ENCODE measurements around the gene ULK4.

ULK4 gene

GRCh38 chr3:41599127-41599484 lies 362.8 kb downstream of the ULK4 start:
- no peak overlapping the region for H3K27ac ChIP-seq (ENCODE audit: low read depth, low read length)
- H2BK15ac ChIP-seq (replicated peaks; ENCODE audit: low read depth), result no peak overlapping the region
- no peaks in the 10 kb centered on the region for H3K4me1 ChIP-seq (ENCODE audit: control insufficient read depth, low read depth, low read length)
- no peak overlapping the region for H3K56ac ChIP-seq (ENCODE audit: low read length)
- no peaks in the 10 kb centered on the region for H3K79me2 ChIP-seq (ENCODE audit: control insufficient read depth, insufficient read depth, low read length)
- no peak for DNase-seq
- no peak overlapping the region for H3K23ac ChIP-seq (ENCODE audit: low read length)
- H4K5ac ChIP-seq (ENCODE audit: low read length), result no peak overlapping the region
- no peak overlapping the region for H2AK5ac ChIP-seq (ENCODE audit: low read length)
- no peak overlapping the region for H3K4me3 ChIP-seq (ENCODE audit: low read length)
- no peaks in the 10 kb centered on the region for H3K36me3 ChIP-seq (ENCODE audit: control insufficient read depth, insufficient read depth, low read length)
- WGBS (ENCODE audit: extremely low coverage, insufficient coverage, low lambda C conversion rate), result no CpG with 5 or more reads among the region's 1 CpG
- H3K4ac ChIP-seq (ENCODE audit: low read depth, low read length), result no peak overlapping the region
- no peaks in the 10 kb centered on the region for H3K27me3 ChIP-seq (ENCODE audit: insufficient read depth, low read length, poor library complexity)
- H3K9ac ChIP-seq (ENCODE audit: low read length), result no peak overlapping the region
- H3K79me1 ChIP-seq (ENCODE audit: low read length), result no peaks in the 10 kb centered on the region
- no peak overlapping the region for H4K8ac ChIP-seq (ENCODE audit: low read depth, low read length)
- H2BK120ac ChIP-seq (ENCODE audit: low read depth, low read length), result no peak overlapping the region
- no peak overlapping the region for H2BK5ac ChIP-seq (ENCODE audit: low read length)
- H3K4me2 ChIP-seq (ENCODE audit: low read length), result no peak overlapping the region
- H3K18ac ChIP-seq (ENCODE audit: low read length), result no peak overlapping the region

- H2BK15ac ChIP-seq (replicated peaks; ENCODE audit: low read depth), result no peak overlapping the region
- no peak overlapping the region for H3K9ac ChIP-seq (ENCODE audit: low read length)
- H3K56ac ChIP-seq (ENCODE audit: low read length), result no peak overlapping the region
- H2BK5ac ChIP-seq (ENCODE audit: low read length), result no peak overlapping the region
- H3K4me2 ChIP-seq (ENCODE audit: low read length), result no peak overlapping the region
- H2AK5ac ChIP-seq (ENCODE audit: low read length), result no peak overlapping the region
- no peaks in the 10 kb centered on the region for H3K27me3 ChIP-seq (ENCODE audit: insufficient read depth, low read length, poor library complexity)
- H3K4me3 ChIP-seq (ENCODE audit: low read length), result no peak overlapping the region
- H3K36me3 ChIP-seq (ENCODE audit: control insufficient read depth, insufficient read depth, low read length), result no peaks in the 10 kb centered on the region
- no peak overlapping the region for H3K4ac ChIP-seq (ENCODE audit: low read depth, low read length)
- H4K8ac ChIP-seq (ENCODE audit: low read depth, low read length), result no peak overlapping the region
- no peak overlapping the region for H4K5ac ChIP-seq (ENCODE audit: low read length)
- H3K18ac ChIP-seq (ENCODE audit: low read length), result no peak overlapping the region
- no peak overlapping the region for H3K27ac ChIP-seq (ENCODE audit: low read depth, low read length)
- no peak overlapping the region for H2BK120ac ChIP-seq (ENCODE audit: low read depth, low read length)
- no peaks in the 10 kb centered on the region for H3K4me1 ChIP-seq (ENCODE audit: control insufficient read depth, low read depth, low read length)
- H3K23ac ChIP-seq (ENCODE audit: low read length), result no peak overlapping the region
- H3K79me2 ChIP-seq (ENCODE audit: control insufficient read depth, insufficient read depth, low read length), result no peaks in the 10 kb centered on the region
- no peaks in the 10 kb centered on the region for H3K79me1 ChIP-seq (ENCODE audit: low read length)
- WGBS (ENCODE audit: extremely low coverage, insufficient coverage, low lambda C conversion rate), result no CpG with 5 or more reads among the region's 8 CpGs
- no peak for DNase-seq
These were observed 363.3 kb downstream of the ULK4 start for GRCh38 chr3:41598402-41599126.

DNA sequence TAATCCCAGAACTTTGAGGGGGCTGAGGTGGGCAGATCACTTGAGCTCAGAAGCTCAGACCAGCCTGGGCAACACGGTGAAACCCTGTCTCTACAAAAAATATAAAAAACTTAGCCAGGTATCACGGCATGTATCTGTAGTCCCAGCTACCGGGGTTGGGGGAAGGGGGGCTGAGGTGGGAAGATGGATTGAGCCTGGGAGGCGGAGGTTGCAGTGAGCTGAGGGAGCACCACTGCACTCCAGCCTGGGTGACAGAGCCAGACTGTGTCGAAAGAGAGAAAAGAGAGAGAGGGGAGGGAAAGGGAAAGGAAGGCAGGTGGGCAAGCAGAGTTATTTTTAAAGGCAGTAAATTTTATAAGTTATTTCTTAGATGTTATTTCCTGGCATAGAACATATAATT lies 368.1 kb downstream of the ULK4 start:
- no peak overlapping the region for H3K23ac ChIP-seq (ENCODE audit: low read length)
- H2AK5ac ChIP-seq (ENCODE audit: low read length), result no peak overlapping the region
- H3K4ac ChIP-seq (ENCODE audit: low read depth, low read length), result no peak overlapping the region
- no peak overlapping the region for H3K56ac ChIP-seq (ENCODE audit: low read length)
- no peak overlapping the region for H3K4me2 ChIP-seq (ENCODE audit: low read length)
- no peaks in the 10 kb centered on the region for H3K4me1 ChIP-seq (ENCODE audit: control insufficient read depth, low read depth, low read length)
- no peaks in the 10 kb centered on the region for H3K79me2 ChIP-seq (ENCODE audit: control insufficient read depth, insufficient read depth, low read length)
- H3K27ac ChIP-seq (ENCODE audit: low read depth, low read length), result no peak overlapping the region
- no peak overlapping the region for H4K5ac ChIP-seq (ENCODE audit: low read length)
- WGBS (ENCODE audit: extremely low coverage, insufficient coverage, low lambda C conversion rate), result no CpG with 5 or more reads among the region's 5 CpGs
- H3K79me1 ChIP-seq (ENCODE audit: low read length), result no peaks in the 10 kb centered on the region
- no peak overlapping the region for H3K4me3 ChIP-seq (ENCODE audit: low read length)
- H4K8ac ChIP-seq (ENCODE audit: low read depth, low read length), result no peak overlapping the region
- no peak overlapping the region for H2BK120ac ChIP-seq (ENCODE audit: low read depth, low read length)
- no peak overlapping the region for H3K9ac ChIP-seq (ENCODE audit: low read length)
- H2BK15ac ChIP-seq (replicated peaks; ENCODE audit: low read depth), result no peak overlapping the region
- DNase-seq, result no peak
- H3K27me3 ChIP-seq (ENCODE audit: insufficient read depth, low read length, poor library complexity), result no peaks in the 10 kb centered on the region
- no peak overlapping the region for H3K18ac ChIP-seq (ENCODE audit: low read length)
- no peak overlapping the region for H2BK5ac ChIP-seq (ENCODE audit: low read length)
- no peaks in the 10 kb centered on the region for H3K36me3 ChIP-seq (ENCODE audit: control insufficient read depth, insufficient read depth, low read length)

DNA sequence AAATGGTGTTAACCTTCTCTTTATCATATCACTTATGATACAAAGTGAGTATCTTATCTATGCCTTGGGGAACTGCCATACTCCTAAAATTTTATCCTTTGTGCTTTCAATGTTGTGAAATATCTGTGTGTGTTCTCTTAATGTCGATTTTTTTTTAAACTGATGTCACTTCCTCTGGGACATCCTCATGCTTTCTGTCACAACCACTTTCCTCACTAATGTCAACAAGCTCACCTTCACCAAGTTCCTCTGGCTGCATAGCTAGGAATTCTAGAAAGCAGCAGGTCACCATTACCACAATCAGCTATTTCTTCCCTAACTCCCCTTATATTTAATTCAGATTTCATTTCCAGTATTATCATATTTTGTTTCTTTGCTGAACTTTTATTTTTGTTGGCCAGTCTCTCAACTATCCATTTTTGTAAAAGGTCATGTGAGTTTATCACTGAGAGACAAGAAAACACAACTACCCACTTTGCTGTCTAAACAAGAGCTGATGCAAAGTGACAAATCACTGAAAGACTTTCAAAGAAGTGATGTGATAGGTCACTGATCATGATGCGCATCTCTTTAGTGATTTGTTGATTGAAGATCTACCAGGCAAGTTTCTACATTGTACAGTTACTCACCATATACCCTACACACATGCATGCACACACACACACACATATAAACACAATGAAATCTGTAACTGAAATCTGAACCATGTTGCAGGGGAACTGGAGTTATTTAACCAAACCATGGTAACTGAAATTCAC lies 369.0 kb downstream of the ULK4 start:
- no peak overlapping the region for H4K8ac ChIP-seq (ENCODE audit: low read depth, low read length)
- H3K27ac ChIP-seq (ENCODE audit: low read depth, low read length), result no peak overlapping the region
- no peaks in the 10 kb centered on the region for H3K79me2 ChIP-seq (ENCODE audit: control insufficient read depth, insufficient read depth, low read length)
- no peaks in the 10 kb centered on the region for H3K79me1 ChIP-seq (ENCODE audit: low read length)
- H3K4me1 ChIP-seq (ENCODE audit: control insufficient read depth, low read depth, low read length), result no peaks in the 10 kb centered on the region
- no peak overlapping the region for H2BK120ac ChIP-seq (ENCODE audit: low read depth, low read length)
- H3K4me3 ChIP-seq (ENCODE audit: low read length), result no peak overlapping the region
- H3K4ac ChIP-seq (ENCODE audit: low read depth, low read length), result no peak overlapping the region
- no peak overlapping the region for H2BK5ac ChIP-seq (ENCODE audit: low read length)
- peak; percentile 14 for DNase-seq
- H3K23ac ChIP-seq (ENCODE audit: low read length), result no peak overlapping the region
- no peak overlapping the region for H2BK15ac ChIP-seq (replicated peaks; ENCODE audit: low read depth)
- H3K18ac ChIP-seq (ENCODE audit: low read length), result no peak overlapping the region
- no peaks in the 10 kb centered on the region for H3K36me3 ChIP-seq (ENCODE audit: control insufficient read depth, insufficient read depth, low read length)
- no peaks in the 10 kb centered on the region for H3K27me3 ChIP-seq (ENCODE audit: insufficient read depth, low read length, poor library complexity)
- no peak overlapping the region for H4K5ac ChIP-seq (ENCODE audit: low read length)
- H3K4me2 ChIP-seq (ENCODE audit: low read length), result no peak overlapping the region
- no CpG with 5 or more reads among the region's 2 CpGs for WGBS (ENCODE audit: extremely low coverage, insufficient coverage, low lambda C conversion rate)
- H2AK5ac ChIP-seq (ENCODE audit: low read length), result no peak overlapping the region
- H3K9ac ChIP-seq (ENCODE audit: low read length), result no peak overlapping the region
- H3K56ac ChIP-seq (ENCODE audit: low read length), result no peak overlapping the region

- WGBS (ENCODE audit: extremely low coverage, insufficient coverage, low lambda C conversion rate), result no CpG with 5 or more reads among the region's 2 CpGs
- Histone ChIP-seq H3K56ac (ENCODE audit: low read length) (no peak overlapping the region), H2BK120ac (ENCODE audit: low read depth, low read length) (no peak overlapping the region), H4K8ac (ENCODE audit: low read depth, low read length) (no peak overlapping the region), H3K23ac (ENCODE audit: low read length) (no peak overlapping the region), H3K79me2 (ENCODE audit: control insufficient read depth, insufficient read depth, low read length) (no peaks in the 10 kb centered on the region), H3K4me1 (ENCODE audit: control insufficient read depth, low read depth, low read length) (peaks cover 1% of the 10 kb centered on the region), H3K79me1 (ENCODE audit: low read length) (no peaks in the 10 kb centered on the region), H3K9ac (ENCODE audit: low read length) (no peak overlapping the region), H3K4ac (ENCODE audit: low read depth, low read length) (no peak overlapping the region), H3K27me3 (ENCODE audit: insufficient read depth, low read length, poor library complexity) (no peaks in the 10 kb centered on the region), H2BK5ac (ENCODE audit: low read length) (no peak overlapping the region), H3K4me2 (ENCODE audit: low read length) (no peak overlapping the region), H2BK15ac (replicated peaks; ENCODE audit: low read depth) (no peak overlapping the region), H2AK5ac (ENCODE audit: low read length) (no peak overlapping the region), H3K18ac (ENCODE audit: low read length) (no peak overlapping the region), H3K4me3 (ENCODE audit: low read length) (no peak overlapping the region), H3K36me3 (ENCODE audit: control insufficient read depth, insufficient read depth, low read length) (no peaks in the 10 kb centered on the region), H3K27ac (ENCODE audit: low read depth, low read length) (no peak overlapping the region), H4K5ac (ENCODE audit: low read length) (no peak overlapping the region)
- DNase-seq, result no peak
These were observed 378.9 kb downstream of the ULK4 start for GRCh38 chr3:41583014-41583413.

All from mesendoderm (in vitro differentiated cells).